ENCODE data around the gene PSMD1.
"Not testable (repeated sequence)": the region's sequence is repeated elsewhere in the genome, so short reads cannot be mapped to it uniquely, and the experiment has no call there.

The PSMD1 gene

DNA sequence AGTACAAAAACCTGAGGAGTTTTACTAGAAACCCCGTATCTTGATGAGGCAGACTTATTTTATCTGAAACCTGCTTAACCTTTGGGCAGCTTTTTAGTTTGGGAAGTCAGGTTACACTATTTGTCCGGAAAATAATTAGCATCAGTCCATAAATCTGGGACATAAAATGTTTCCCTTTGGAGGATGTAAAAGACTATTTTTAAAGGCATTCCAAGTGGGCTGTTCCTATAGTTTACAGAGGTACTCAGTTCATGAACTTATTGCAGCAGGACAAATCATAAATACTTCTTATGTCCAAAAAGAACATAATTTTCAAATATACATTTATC is 61.9 kb downstream of the PSMD1 start:
- DNase-seq = no peak

DNA sequence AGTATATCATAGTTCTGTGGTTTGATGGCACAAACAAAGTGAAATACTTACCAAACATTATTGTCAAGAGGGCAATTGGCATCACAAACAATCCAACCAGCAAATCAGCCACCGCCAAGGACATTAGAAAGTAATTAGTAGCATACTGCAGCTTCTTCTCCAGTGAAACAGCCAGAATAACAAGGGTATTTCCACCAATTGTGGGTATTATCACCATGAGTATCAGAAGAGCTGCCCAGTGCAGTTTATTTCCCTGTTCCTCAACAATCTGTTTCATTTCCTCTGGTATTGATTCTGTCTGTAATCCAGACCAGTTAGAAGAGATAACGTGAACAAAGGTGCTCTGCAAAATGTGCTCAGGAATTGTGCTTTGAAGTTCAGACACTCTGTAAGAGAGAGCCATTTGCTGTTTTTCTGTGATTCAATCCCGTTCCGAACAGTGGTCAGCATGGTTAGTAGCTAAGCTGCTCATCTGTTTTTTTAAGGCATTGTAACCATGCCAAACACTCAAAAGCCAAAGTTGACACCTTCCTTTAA is 66.8 kb downstream of the PSMD1 start:
- no peak for DNase-seq

DNA sequence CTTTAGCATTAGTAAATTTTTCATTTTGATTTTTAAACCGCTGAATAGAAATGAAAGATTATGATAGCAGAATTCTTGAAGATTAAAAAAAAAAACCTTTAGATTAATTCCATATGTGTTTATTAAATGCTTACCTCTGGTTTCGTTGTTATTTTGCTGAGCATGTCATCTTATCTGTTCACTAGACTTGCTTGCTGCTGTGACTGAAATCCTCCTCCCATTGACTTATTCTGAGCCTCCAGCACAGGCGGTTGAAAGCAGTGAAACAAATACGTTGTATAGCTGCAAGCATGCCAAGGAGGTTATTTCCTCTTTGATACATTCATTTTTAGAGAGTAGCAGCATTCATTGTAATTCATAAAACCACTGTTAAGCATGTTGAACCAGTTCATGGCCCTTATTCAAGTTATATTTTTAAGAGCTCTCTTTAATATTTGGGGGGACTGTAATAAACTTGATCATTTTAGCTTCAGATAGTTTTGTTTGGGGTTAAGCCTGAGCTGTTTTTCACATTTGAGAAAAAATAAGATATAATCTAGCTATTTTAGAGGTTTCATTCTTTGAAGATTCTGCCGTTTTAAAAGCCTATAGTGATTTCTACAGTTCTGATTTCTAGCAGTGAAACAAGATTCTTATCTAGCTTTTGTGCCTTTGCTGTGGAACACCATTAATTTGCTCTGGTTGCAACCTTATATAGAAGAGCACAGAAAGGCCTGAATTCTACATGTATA is 68.3 kb downstream of the PSMD1 start, which contains the start of gene HTR2B:
TSS of gene HTR2B (minus strand) at position 205 of the 731 bp plus-strand sequence. CDS start 1,278 bp downstream, outside the sequence.
- DNase-seq = no peak

DNA sequence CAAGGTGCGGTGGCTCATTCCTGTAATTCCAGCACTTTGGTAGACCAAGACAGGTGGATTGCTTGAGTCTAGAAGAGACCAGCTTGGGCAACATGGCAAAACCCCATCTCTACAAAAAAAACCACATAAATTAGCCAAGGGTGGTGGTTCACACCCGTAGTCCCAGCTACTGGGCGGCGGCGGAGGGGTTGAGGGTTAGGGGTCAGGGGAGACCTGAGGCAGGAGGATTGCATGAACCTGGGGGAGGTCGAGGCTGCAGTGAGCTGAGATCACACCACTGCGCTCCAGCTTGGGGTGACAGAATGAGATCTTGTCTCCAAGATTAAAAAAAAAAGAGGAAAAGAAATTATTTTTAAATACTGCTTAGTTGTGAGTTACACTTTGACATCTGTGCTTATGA is 69.5 kb downstream of the PSMD1 start:
- DNase-seq = no peak

DNA sequence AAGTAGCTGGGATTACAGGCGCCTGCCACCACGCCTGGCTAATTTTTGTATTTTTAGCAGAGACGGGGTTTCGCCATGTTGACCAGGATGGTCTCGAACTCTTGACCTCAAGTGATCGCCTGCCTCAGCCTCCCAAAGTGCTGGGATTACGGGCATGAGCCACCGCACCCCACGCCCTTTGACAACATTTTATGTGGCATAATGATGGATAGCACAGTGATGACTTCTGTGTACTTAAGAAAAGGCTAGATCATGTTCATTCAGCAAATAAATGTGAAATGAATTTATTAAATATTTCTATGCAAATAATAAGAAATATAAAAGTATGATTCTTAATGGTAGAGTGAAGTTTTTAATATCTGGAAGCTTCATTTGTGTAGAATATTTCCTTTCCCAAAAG is 70.8 kb downstream of the PSMD1 start:
- DNase-seq = no peak

DNA sequence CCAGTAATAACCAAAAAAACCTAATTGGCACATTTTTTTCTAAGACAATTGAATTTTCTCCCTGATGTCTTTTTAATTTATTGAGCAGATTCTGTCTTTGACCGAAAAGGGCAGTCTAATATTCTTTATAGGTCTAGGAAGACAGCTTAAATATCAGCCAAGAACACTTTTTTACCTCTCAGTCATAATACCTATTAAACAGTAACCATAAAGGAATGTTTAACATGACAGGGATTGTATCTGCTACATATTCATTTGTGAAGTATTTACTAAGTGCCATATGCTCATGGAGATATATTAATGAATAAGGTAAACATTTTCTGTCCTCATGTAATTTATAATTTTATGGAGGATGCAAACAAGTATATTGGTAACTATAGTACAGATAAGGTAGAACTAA is 71.3 kb downstream of the PSMD1 start:
- no peak for DNase-seq

DNA sequence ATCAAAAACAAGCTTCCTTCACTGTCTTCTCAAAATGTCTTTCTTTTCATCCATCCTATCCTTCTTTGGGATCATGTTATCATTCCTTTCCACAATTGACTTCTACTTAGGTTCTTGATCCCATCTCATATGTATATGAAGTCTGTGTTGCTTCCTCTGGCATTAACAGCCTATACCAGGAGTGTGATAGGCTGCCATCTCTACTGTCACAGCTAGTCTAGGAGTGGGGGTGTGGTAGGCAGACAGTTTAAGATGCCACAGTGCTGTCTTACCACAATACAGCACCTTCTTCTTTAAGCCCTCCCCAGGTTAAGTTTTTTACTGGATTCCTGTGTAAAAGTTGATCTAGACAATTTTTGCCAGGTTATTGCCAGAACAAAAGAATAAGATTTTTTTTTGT is 71.9 kb downstream of the PSMD1 start:
- no peak for DNase-seq

DNA sequence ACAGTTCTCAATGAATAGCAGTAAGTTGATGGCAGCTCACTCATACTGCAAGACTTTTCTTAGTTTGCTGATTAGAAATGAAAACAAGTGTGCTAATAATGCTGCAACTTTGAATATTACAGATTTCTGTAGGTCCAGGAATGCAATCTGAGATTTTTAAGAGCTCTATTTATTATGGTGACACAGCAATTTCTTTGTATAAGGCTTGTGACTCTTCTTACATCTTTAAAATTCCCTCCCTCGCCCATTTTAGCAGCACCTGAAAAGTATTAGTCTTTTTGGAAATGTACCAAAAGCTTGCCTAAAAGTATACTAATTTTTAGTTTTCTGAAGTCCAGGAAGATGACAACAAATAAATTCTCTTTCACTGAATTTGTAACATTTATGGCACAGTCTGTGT is 72.5 kb downstream of the PSMD1 start:
- no peak for DNase-seq

DNA sequence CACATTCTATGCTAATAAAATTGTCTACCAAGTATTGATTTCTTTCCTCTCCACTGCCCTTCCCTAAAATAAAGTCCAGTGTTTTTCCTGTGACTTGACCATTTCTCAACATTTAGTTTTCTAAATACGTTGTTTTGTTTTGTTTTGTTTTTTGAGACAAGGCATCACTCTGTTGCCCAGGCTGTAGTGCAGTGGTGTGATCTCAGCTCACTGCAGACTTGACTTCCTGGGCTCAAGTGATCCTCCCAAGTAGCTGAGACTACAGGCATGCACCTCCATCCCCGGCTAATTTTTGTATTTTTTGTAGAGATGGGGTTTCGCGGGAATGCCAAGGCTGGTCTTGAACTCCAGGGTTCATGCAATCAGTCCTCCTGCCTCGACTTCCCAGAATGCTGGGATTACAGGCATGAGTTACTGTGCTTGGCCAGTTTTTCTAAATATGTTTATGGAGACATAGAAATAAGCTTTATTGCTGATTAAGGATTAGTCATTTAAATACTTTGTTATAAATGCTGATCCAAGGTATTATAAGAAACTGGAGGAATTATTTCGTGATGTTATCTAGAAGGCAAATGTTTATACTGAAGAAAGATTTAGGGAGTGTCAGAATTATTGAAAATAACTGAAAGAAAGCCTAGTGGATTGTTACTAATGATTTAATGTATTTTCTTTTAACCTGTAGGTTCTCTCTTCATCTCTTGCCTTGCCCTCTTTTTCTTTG is 73.8 kb downstream of the PSMD1 start:
- no peak for DNase-seq

DNA sequence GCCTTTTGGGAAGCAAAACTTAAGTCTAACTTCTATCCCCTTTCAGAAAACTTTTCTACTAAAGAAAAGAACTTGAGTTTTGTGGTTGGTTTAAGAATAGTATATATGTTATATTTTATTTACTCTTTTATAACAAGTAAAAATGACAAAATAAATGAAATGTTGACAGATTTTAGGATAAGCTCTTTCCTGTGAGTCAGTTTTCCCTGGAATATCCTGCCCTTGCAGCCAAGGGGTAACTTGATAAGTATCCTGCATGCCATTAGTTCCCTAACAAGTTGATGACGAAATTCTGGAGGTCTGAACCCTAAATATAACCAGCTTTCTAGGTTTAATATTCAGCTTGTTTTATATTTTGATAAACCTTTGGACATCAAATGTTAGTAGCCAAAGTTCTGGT is 75.5 kb downstream of the PSMD1 start:
- no peak for DNase-seq

DNA sequence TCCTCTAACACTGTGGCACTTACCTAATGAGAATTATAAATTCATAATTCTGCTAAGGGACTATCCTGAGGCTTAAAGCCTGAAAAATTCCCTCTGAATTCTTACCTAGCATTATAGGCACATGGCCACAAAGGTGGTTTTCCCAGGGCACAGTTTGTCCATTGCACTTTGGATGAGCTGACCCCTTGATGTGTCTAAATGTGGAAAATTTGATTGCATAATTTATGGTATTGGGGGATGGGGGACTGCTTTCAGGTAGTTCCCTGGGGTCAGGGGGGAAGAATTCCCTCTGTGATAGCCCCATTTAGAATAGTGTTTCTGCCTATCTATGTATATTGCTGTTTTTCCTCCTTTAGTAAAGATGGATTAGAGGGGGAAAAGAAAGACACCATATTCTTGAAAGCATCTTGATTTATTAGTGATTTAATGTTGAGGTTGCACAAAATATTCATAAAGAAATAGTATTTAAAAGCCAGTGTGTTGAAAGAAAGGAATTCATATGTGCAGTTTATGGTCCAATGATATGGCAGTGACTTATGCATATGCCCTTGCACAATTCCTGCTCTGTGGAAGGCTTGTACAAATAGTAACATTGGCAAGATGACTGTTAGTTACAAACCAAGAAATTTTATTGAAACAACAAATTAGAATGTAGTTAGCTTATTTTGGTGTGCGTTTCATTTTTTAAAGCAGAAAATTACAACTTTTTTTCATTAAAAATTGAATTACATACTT is 76.9 kb downstream of the PSMD1 start:
- DNase-seq = no peak

DNA sequence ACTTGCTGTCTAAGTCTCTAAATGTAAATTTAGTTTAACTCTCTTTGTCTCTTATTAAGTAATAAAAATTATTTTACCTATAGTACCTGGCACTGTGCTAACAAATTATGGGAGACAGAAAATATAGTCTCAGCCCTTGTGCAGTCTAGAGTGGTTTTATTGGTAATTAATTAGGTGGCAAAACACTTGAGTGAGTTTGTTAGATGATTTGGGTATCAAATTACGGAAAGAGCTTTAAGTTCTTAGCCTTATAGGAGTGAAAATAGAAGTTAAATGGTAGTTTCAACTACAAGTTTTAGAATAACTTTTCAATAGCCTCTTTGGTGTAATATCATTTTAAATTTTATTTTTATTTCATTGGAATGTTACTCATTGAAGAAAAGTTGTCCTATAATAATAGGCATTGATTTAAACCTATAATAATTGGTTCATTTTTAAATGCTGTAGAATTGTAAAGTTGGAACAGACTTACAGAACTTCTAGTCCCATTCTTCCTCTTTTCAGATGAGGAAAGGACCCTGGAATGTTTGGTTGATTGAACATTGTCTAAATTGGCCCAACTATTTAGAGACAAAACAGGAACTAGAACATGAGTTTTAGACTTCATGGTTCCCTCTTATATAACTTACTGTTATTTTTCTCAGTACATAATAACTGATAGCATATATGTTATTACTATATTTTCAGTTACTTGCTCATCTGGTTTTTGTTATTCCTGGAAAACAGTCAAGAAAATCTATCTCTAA is 78.4 kb downstream of the PSMD1 start:
- DNase-seq = no peak

DNA sequence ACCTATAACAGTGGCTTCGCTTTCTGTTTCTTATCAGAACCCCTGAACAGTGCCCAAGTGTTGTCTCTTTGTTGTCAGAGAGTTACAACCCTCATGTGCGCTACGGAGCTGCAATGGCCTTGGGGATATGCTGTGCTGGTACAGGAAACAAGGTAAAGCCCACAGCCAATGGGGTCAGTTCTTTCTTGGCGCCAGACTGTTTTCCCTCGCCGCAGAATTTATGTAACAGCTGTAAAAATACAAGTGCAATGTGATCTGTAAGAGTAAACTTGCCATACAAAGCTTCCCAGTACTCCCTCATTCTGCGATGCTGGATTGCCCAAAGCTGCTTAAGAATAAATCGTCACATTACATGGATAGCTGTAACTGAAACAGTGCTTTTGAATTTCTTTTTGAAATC is 82.0 kb downstream of the PSMD1 start:
- no peak for DNase-seq

DNA sequence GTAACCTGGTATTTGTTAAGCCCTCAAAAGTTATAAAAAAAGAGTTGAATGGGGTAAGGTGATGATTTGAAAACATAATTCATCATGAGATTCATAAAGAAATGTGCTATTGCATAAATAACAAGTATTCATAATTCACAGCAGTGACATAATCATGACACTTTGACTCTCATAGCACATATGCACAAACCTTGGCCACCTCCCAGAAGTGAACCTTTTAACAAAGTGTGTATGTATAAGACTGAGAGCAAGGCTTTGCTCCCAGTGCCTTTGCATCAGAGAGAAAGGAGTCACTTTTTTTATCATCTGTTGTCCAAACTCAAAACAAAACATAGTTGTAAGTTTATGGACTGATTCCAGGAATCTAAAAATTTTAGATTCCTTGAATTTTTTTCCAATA is 83.1 kb downstream of the PSMD1 start:
- DNase-seq = no peak

DNA sequence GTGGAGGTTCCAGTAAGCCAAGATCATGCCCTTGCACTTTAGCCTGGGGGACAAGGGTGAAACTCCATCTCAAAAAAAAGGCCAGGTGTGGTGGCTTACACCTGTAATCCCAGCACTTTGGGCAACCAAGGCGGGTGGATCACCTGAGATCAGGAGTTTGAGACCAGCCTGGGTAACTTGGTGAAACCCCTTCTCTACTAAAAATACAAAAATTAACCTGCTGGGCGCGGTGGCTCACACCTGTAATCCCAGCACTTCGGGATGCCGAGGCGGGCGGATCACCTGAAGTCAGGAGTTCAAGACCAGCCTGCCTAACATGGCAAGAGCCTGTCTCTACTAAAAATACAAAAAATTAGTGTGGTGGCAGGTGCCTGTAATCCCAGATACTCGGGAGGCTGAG is 84.1 kb downstream of the PSMD1 start:
- not testable (repeated sequence) for DNase-seq

DNA sequence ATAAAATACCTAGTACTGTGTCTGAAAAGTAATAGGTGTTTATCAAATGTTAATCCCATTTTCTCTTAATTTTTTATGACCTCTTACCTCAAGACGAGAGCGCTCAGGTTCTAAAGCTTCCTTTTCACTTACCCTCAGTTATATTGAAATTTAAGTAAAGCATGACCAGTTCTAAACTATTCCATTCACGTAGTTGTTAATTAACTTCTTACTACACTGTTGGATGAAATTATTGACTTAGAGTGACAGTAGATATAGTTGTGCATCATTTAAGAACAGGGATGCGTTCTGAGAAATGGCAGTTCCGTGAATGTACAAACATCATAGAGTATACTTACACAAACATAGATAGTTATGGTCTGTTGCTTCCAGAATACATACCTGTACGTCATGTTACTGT is 88.2 kb downstream of the PSMD1 start:
- DNase-seq = no peak

DNA sequence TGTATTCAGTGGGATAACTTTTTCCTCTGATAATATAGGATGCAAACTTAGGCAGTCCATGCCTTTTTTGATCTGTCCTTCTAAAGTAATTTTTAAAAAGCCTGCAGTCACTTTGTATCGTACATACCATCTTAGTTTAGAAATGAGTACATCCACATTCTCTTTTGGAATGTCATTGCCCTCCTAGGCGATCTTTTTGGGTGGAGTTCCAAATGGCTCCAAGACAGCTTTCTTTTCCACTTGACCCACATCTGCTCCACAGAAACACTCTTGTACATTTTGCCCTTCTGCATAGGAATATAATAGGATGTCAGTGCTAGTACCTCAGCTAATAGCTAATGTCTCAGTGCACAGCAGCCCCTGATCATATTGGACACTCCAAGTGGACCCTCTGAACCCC is 90.0 kb downstream of the PSMD1 start:
- DNase-seq = no peak

DNA sequence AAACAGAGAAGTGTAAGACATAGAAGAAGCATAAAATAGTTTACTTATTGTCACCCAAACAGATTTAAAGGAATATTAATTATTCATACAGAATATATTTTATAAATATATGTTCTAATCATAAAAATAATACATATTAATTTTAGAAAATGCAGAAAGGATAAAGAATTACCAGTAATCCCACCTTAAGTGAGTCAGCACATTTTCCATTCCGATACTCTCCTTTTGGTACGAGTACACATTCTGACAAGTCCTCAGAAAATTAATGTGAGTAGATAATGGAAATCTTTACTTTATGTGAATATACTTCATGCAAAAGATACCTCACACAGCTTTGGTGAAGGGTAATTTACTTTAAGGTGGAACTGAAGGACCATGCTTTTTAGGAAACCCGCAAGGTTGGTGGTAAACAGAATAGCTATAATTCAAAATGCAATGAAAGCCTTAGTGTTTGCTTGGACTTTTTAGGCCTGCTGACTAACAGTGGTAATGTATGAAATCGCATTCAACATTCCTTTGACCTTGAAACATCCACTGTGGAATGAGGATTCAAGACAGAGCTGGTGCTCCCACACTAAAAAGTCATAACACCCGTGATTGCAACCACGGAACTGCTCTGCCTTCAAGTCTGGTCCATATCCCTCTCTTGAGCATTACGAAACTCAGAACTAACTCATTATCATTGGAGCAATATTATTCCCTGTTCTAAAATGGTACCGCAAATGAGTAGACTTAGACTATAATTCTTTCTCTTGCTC is 96.3 kb downstream of the PSMD1 start:
- DNase-seq = no peak

DNA sequence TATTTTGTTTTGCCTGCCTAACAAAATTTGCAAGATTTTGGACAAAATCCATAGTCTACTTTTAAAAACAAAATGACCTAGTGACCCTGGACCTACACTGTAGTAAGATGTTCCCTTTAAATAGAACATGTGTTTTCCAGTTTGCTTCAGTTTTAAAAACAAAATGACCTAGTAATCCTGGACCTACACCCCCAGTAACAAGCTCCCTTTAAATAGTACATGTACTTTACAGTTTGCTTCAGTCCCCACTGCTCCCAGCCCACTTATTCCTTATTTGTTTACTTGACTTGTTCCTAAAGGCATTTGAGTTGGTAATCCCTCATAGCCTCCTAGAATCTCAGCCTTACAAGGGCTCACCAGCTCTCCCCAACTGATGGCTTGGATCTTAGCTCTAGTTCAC is 102.6 kb downstream of the PSMD1 start:
- no peak for DNase-seq

DNA sequence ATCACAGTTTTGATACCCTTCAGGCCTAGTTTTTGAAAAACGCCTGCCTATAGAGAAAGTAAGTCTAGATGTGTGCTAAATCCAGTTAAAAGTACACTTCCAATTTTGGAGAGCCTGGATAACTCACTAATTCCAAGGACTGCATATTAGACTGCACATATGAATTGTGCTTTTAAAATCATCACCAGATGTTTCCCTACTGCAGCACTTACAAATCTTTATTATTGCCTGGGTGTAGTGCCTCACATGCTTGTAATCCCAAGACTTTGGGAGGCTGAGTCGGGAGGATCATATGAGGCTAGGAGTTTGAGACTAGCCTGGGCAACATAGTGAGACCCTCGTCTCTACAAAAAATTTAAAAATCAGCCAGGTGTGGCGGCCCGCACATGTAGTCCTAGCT is 104.0 kb downstream of the PSMD1 start:
- no peak for DNase-seq

DNA sequence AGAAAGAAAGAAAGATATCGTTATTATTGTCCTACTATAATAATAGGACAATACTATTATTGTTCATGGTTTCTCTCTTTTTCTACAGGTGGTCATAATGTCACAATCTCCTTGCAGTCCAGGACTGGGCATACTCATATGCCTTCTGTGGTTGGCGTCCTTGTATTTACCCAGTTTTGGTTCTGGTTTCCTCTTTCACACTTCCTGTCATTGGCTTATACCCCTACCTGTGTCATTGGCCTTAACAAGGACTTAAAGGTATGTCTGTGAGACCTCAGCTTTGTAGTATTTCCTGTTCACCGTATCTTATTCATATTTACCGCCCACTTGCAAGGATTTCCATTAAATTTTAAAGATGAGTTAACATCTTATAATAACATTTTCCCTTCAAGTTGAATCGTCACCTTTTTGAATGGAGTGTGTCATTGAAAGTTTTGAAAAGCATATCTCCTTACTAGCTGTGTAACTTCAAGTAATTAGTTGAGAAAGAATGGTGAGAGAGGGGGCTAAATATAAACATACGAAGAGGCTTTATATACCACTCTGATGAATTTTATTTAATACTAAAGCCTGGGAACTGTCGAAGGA is 104.7 kb downstream of the PSMD1 start:
- no peak for DNase-seq

DNA sequence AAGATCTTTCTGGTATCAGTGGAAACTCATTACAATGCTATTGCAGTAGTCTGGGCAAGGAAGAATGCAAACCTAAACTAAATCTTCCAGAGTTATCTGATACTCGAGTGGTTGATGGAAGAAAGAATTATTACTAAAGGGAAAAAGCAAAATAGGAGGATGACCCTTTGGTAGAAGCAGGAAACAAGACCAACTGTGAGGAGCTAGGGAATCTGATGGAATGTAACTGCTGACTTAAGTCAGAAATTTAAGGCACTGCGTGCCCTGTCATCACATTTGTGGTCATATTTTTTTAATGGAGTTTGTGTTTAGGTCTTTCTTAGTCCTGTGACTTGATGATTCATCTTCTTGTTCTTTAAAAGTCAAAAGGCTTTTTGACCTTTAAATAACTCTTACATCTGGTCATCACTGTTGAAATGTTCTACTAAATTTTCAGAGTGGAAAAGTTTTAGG is 105.2 kb downstream of the PSMD1 start:
- DNase-seq = no peak

All from NCI-H1930 (cell line).